HepG2 (cell line): Measurements from ENCODE around the gene CCDC180. TPM values are rescaled to one million over a fixed set of nuclear protein-coding genes. Genes with fewer than 3 reads are reported as not detected.

Experiments
- EHMT2 ChIP-seq: fragments of 200-600 bp; sonication (generic); IDR thresholded peaks from 2 replicates; pipeline ENCODE4 v1.7.0; 2017; ENCODE audit warnings: antibody characterized with exemption, low read depth, low read length, borderline replicate concordance
- HDAC1 ChIP-seq: sonication (generic); formaldehyde crosslinking; IDR thresholded peaks from 2 replicates; pipeline ENCODE4 v1.5.1; 2020; ENCODE audit warnings: mild to moderate bottlenecking, missing genetic modification reagents
- JUND ChIP-seq: sonication (generic); formaldehyde crosslinking; IDR thresholded peaks from 2 replicates; pipeline ENCODE4 v1.8.0; 2022; ENCODE audit warnings: mild to moderate bottlenecking, missing genetic modification reagents
- KLF12 ChIP-seq: sonication (generic); formaldehyde crosslinking; IDR thresholded peaks from 2 replicates; pipeline ENCODE4 v1.4.0; 2020; ENCODE audit warnings: missing genetic modification reagents, borderline replicate concordance
- SNAPC5 ChIP-seq: sonication (generic); formaldehyde crosslinking; IDR thresholded peaks from 2 replicates; pipeline ENCODE4 v1.8.1; 2023; ENCODE audit warnings: mild to moderate bottlenecking, missing genetic modification reagents, borderline replicate concordance
- ZBTB37 ChIP-seq: sonication (generic); formaldehyde crosslinking; IDR thresholded peaks from 2 replicates; pipeline ENCODE4 v1.4.0; 2020; ENCODE audit warnings: mild to moderate bottlenecking, missing genetic modification reagents
- ZNF160 ChIP-seq: sonication (generic); formaldehyde crosslinking; IDR thresholded peaks from 2 replicates; pipeline ENCODE4 v1.8.0; 2022; ENCODE audit warnings: mild to moderate bottlenecking, inconsistent platforms, missing genetic modification reagents
- ZNF407 ChIP-seq: sonication (generic); formaldehyde crosslinking; IDR thresholded peaks from one replicate; pipeline ENCODE4 v1.5.1; 2020; ENCODE audit warnings: mild to moderate bottlenecking, missing genetic modification reagents; ENCODE audit errors: not compliant biosample characterization
- ZNF550 ChIP-seq: sonication (generic); formaldehyde crosslinking; IDR thresholded peaks from 2 replicates; pipeline ENCODE4 v1.4.0; 2020; ENCODE audit warnings: mild to moderate bottlenecking, missing genetic modification reagents, borderline replicate concordance
- ZNF639 ChIP-seq: conservative IDR thresholded peaks from 2 replicates; pipeline ENCODE4 v1.6.1; 2018; ENCODE audit warnings: missing genetic modification reagents
- ZNF672 ChIP-seq: sonication (generic); formaldehyde crosslinking; IDR thresholded peaks from 2 replicates; pipeline ENCODE4 v1.8.1; 2022; ENCODE audit warnings: missing genetic modification reagents
- polyA plus RNA-seq, 8 experiments: library from polyadenylated mRNA; depleted of rRNA in 3 of 8; stranded (reverse) in 7 of 8; unstranded in 1 of 8; fragments of >200 nt; fragmentation: Illumina TruSeq in 4 of 8; extraction: Trizol in 4 of 8; gene quantifications; 2 replicates each; pipeline versions ENCODE4 v1.2.1 to v1.2.3, GENCODE V29; 2011 to 2016; ENCODE audit warnings: low read depth in 4 of 8, missing spikeins in 1 of 8, mixed read lengths in 1 of 8; ENCODE audit not compliant: insufficient read depth in 1 of 8
- total RNA-seq, 5 experiments: library from RNA; depleted of rRNA; stranded (reverse); fragments of >200 nt; fragmentation: Illumina TruSeq; extraction: Trizol; gene quantifications; 2 replicates each; pipeline ENCODE4 v1.2.3, GENCODE V29; 2016; ENCODE audit warnings: low read depth in 1 of 5

CCDC180 gene
- total and polyA plus RNA-seq, 2 of the 13 experiments (the other 11 are each of a cell fraction or from before 2014, with no cell fraction given): 2.2 to 2.5 TPM

- TF ChIP-seq ZBTB37 (CRISPR knock-in tag) (no peak), HDAC1 (no peak), KLF12 (CRISPR knock-in tag) (no peak), ZNF407 (CRISPR knock-in tag) (no peak), ZNF160 (CRISPR knock-in tag) (no peak), SNAPC5 (CRISPR knock-in tag) (no peak), ZNF550 (CRISPR knock-in tag) (no peak), JUND (CRISPR knock-in tag) (no peak), EHMT2 (no peak), ZNF639 (CRISPR knock-in tag) (no peak), ZNF672 (CRISPR knock-in tag) (no peak)
Measured at GRCh38 chr9:97276310-97276852, 31.1 kb upstream of the CCDC180 start (continued).
